A673 (cell line): ENCODE measurements around the gene IP6K2. TPM values are rescaled to one million over a fixed set of nuclear protein-coding genes. Genes with fewer than 3 reads are reported as not detected.

Experiments used
- BruUV-seq: library from RNA; stranded (reverse); fragments of 400-500 nt; replicated peaks from 2 replicates; lab custom pipeline; 2021; lab: Mats Ljungman, UMichigan
- CTCF ChIA-PET: fragments of 300-600 bp; sonication (Branson Sonifier 250); formaldehyde crosslinking; loops from one replicate; lab custom pipeline; 2022; ENCODE audit warnings: antibody characterized with exemption; lab: Charles Lee
- POLR2A ChIA-PET: fragments of 300-600 bp; sonication (Branson Sonifier 250); formaldehyde crosslinking; loops from one replicate; lab custom pipeline; 2022; ENCODE audit warnings: antibody characterized with exemption; ENCODE audit not compliant: low non-redundant PET; lab: Charles Lee
- DNase-seq: peaks from one replicate; pipeline ENCODE4 v3.0.0-alpha.2; 2015; ENCODE audit warnings: low spot score
- H3K27ac ChIP-seq: fragments of 200-600 bp; sonication (generic); 2 replicates; pipeline ENCODE4 v1.5.1; 2016; ENCODE audit warnings: mixed run types, low read depth, mild to moderate bottlenecking, mixed read lengths, antibody characterized with exemption, low read length; ENCODE audit not compliant: poor library complexity, severe bottlenecking
- H3K27me3 ChIP-seq: fragments of 200-600 bp; sonication (generic); replicated peaks from 2 replicates; pipeline ENCODE4 v1.6.1; 2017; ENCODE audit warnings: mixed run types, low read depth, mild to moderate bottlenecking, mixed read lengths, antibody characterized with exemption, low read length; ENCODE audit not compliant: insufficient read depth, poor library complexity
- H3K36me3 ChIP-seq: fragments of 200-600 bp; sonication (generic); 2 replicates; pipeline ENCODE4 v1.6.1; 2016; ENCODE audit warnings: mixed run types, mild to moderate bottlenecking, mixed read lengths, antibody characterized with exemption, low read length; ENCODE audit not compliant: insufficient read depth, poor library complexity, severe bottlenecking
- H3K4me1 ChIP-seq: fragments of 200-600 bp; sonication (generic); 2 replicates; pipeline ENCODE4 v1.6.1; 2017; ENCODE audit warnings: mixed run types, mild to moderate bottlenecking, mixed read lengths, antibody characterized with exemption, low read length; ENCODE audit not compliant: insufficient read depth, poor library complexity, severe bottlenecking
- H3K4me3 ChIP-seq: fragments of 200-600 bp; sonication (generic); 2 replicates; pipeline ENCODE4 v1.5.1; 2016; ENCODE audit warnings: low read depth, mixed run types, mild to moderate bottlenecking, mixed read lengths, low read length; ENCODE audit not compliant: poor library complexity, severe bottlenecking
- H3K9me3 ChIP-seq: fragments of 200-600 bp; sonication (generic); 2 replicates; pipeline ENCODE4 v1.6.1; 2016; ENCODE audit warnings: mixed run types, low read depth, mild to moderate bottlenecking, mixed read lengths, antibody characterized with exemption, low read length; ENCODE audit not compliant: poor library complexity, severe bottlenecking
- CTCF ChIP-seq: fragments of 300-800, 200-600 bp; sonication (generic); conservative IDR thresholded peaks from 2 replicates; pipeline ENCODE4 v1.5.1; 2017; ENCODE audit warnings: low read depth, mild to moderate bottlenecking, antibody characterized with exemption, low read length, moderate library complexity, mixed read lengths
- EZH2 ChIP-seq: fragments of 200-600 bp; sonication (generic); IDR thresholded peaks from 2 replicates; pipeline ENCODE4 v1.6.1; 2017; ENCODE audit warnings: borderline replicate concordance, low read depth, mild to moderate bottlenecking, mixed read lengths, antibody characterized with exemption, low read length; ENCODE audit not compliant: poor library complexity, severe bottlenecking
- intact Hi-C: fragments of 100-400 bp; cut with micrococcal nuclease; formaldehyde crosslinking; loops from one replicate; pipeline ENCODE4 v1.10.0; 2022; ENCODE audit not compliant: unreplicated experiment
- total RNA-seq: library from RNA; stranded (reverse); gene quantifications from 2 replicates; pipeline ENCODE4 v1.2.3, GENCODE V29; 2021

The IP6K2 gene
- total RNA-seq, 1 experiment from 2014 or later = 62.5 TPM

GRCh38 chr3:48644898-48645760 is 71.9 kb downstream of the IP6K2 start:
- no peaks in the 10 kb centered on the region for H3K27me3 ChIP-seq
- H3K4me1 ChIP-seq = no peaks in the 10 kb centered on the region
- TF ChIP-seq EZH2 (no peak), CTCF (no peak)
- no peaks in the 10 kb centered on the region for H3K9me3 ChIP-seq
- H3K4me3 ChIP-seq = no peak overlapping the region
- no TSS peak for BruUV-seq
- POLR2A ChIA-PET = no interaction called here
- H3K27ac ChIP-seq = no peak overlapping the region
- CTCF ChIA-PET = no interaction called here
- H3K36me3 ChIP-seq = no peaks in the 10 kb centered on the region
- DNase-seq = no peak
- intact Hi-C loops = no loop called here

GRCh38 chr3:48642605-48643004 is 74.4 kb downstream of the IP6K2 start:
- no peak for DNase-seq
- CTCF ChIA-PET = no interaction called here
- no peak for TF ChIP-seq EZH2
- TF ChIP-seq CTCF = no peak
- Histone ChIP-seq H3K9me3 (no peaks in the 10 kb centered on the region), H3K4me3 (no peak overlapping the region), H3K4me1 (no peaks in the 10 kb centered on the region), H3K27me3 (no peaks in the 10 kb centered on the region), H3K27ac (no peak overlapping the region), H3K36me3 (no peaks in the 10 kb centered on the region)
- no TSS peak for BruUV-seq
- POLR2A ChIA-PET = no interaction called here
- intact Hi-C loops = no loop called here

GRCh38 chr3:48641396-48641795 is 75.6 kb downstream of the IP6K2 start:
- ChIA-PET CTCF (no interaction called here), POLR2A (no interaction called here)
- no peaks in the 10 kb centered on the region for H3K4me1 ChIP-seq
- H3K27ac ChIP-seq = no peak overlapping the region
- no peaks in the 10 kb centered on the region for H3K27me3 ChIP-seq
- no peaks in the 10 kb centered on the region for H3K36me3 ChIP-seq
- intact Hi-C loops = no loop called here
- TF ChIP-seq EZH2 (no peak), CTCF (no peak)
- no TSS peak for BruUV-seq
- H3K9me3 ChIP-seq = no peaks in the 10 kb centered on the region
- H3K4me3 ChIP-seq = no peak overlapping the region
- no peak for DNase-seq
